WTC11 (cell line): ENCODE results near the gene PTPRT.

Experiments
- ARID4B ChIP-seq: sonication (generic); formaldehyde crosslinking; IDR thresholded peaks from 2 replicates; pipeline ENCODE4 v1.8.0; 2023; ENCODE audit warnings: missing genetic modification reagents, mild to moderate bottlenecking, borderline replicate concordance
- CTCF ChIP-seq: fragments of 200-600 bp; IDR thresholded peaks from 2 replicates; pipeline ENCODE4 v1.8.0; 2022; ENCODE audit warnings: antibody characterized with exemption
- E2F4 ChIP-seq: sonication (generic); formaldehyde crosslinking; IDR thresholded peaks from 2 replicates; pipeline ENCODE4 v1.8.1; 2022; ENCODE audit warnings: low read depth, mild to moderate bottlenecking, moderate library complexity, missing genetic modification reagents, borderline replicate concordance
- SMAD4 ChIP-seq: sonication (generic); formaldehyde crosslinking; IDR thresholded peaks from 2 replicates; pipeline ENCODE4 v1.8.0; 2022; ENCODE audit warnings: mild to moderate bottlenecking, missing genetic modification reagents
- SP1 ChIP-seq: sonication (generic); formaldehyde crosslinking; conservative IDR thresholded peaks from 2 replicates; pipeline ENCODE4 v1.8.1; 2022; ENCODE audit warnings: missing genetic modification reagents

GRCh38 chr20:42790111-42790510, 399.6 kb downstream of the PTPRT start:
- TF ChIP-seq SP1 (CRISPR knock-in tag) (no peak), E2F4 (no peak), CTCF (no peak), SMAD4 (CRISPR knock-in tag) (no peak), ARID4B (no peak)
